ENCODE measurements around the gene ANKRD12.

Gene ANKRD12

DNA sequence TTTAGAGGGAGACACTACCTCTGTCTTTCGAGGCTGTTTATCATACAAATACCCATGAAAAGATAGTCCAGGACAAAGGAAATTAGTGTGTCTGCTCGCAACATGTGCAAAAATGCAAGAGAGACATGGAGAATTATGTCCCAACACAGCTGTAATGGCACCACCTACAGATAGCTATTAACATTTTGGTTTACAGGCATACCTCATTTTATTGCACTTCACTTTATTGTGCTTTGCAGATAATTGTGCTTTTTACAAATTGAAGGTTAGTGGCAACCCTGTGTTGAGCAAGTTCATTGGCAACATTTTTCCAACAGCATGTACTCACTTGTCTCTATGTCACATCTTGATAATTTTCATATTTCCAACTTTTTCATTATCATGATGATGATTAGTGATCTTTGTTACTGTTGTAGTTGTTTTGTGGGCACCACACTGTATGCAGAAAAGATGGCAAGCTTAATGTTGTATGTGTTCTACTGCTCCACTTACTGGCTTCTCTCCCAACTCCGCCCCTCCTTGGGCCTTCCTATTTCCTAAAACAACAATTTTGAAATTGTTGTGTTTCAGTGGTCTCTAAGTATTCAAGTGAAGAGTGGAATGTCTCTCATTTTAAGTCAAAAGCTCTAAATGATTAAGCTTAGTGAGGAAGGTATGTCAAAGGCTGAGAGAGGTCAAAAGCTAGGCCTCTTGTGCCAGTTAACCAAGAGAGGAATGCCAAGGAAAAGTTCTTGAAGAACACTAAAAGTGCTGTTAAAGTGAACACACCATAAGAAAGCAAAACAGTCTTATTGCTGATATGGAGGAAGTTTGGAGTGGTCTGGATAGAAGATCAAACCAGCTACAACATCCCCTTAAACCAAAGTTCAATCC, 52.0 kb downstream of the ANKRD12 start:
- no peak for DNase-seq

DNA sequence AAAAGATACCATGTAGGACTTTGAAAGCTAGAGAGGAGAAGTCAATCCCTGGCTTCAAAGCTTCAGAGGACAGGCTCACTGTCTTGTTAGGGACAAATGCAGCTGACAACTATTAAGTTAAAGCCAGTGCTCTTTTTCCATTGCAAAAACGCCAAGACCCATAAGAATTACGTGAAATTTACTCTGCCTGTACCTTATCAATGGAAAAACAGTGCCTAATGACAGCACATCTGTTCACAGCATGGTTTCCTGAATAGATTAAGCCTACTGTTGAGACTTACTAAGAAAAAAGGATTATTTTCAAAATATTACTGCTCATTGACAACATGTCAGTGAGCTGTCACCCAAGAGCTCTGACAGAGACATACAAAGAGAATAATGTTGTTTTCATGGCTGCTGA, 52.9 kb downstream of the ANKRD12 start:
- no peak for DNase-seq

DNA sequence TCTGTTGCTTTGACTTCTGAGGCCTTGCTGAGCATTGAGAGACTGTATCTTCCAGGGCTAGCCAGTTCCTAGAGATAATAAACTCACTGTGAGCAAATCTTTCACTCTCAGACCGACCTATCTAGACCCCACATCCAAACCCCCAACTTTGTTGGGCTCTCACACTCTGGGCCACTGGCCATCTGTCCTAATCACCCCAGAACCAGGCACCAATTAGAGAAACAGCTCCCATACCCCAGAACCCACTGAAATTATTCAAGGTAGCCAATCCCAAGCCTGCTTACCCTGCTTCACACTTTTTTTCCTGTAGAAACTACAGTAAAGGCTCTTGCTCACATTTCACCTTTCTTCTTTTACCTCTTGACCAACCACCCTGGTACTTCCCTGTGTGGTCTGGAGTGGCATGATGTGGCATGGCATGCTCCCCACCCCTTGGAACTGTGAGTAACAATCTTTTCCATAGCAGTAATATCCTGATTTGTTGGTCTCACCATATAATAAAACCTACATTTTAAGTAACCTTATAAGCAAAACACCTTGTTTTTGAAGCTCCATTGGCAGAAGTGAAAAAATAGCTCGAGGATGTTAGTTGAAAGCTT, 55.2 kb downstream of the ANKRD12 start:
- no peak for DNase-seq

DNA sequence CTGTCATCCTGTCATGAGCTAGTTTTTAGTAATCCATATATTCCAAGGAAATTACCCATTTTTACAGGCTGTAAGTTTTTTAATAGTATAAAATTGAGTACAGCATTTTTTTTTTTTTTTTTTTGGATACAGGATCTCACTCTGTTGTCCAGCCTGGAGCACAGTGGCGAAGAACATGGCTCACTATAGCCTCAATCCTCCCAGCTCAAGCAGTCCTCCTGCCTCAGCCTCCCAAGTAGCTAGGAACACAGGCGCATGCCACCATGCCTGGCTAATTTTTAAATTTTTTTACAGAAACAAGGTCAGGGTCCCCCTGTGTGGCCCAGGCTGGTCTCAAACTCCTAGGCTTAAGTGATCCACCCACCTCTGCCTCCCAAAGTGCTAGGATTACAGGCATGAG, 56.5 kb downstream of the ANKRD12 start:
- no peak for DNase-seq

DNA sequence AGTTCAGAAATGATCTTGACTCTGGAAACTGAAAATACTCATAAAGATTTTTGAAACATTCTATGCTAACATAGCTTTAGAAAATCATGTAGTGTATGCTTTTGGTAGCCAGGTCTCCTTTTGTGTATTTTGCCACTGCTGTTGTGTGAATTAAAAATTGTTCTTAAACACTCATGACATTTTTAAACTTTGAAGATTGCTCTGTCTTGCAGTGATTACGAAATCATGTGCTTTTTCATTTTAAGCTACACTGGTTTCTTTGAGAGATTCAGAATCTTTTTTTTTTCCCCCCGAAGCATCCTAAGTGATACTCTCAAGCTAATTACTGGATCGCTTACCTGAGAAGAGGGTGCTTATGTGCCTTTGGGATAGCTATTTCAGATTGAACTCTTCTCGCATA, 60.0 kb downstream of the ANKRD12 start:
- no peak for DNase-seq

DNA sequence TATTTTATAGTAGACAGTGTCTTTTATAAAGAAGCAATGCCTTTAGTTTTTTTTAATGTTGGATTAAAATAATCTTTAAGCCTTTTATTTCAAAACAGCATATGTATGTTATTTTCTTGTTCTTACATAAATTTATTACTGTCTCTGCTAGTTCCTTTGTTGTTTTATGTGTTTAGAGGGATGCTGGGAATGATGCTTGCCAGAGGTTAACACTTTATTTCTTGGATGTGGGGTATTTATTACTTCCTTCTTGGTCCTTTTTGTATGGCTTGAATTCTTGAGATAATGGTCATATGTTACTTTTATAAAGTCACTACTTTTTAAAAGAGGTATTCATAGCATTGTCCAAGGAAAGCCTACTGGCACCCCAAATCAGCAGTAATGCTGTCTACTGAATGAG, 63.1 kb downstream of the ANKRD12 start:
- no peak for DNase-seq

DNA sequence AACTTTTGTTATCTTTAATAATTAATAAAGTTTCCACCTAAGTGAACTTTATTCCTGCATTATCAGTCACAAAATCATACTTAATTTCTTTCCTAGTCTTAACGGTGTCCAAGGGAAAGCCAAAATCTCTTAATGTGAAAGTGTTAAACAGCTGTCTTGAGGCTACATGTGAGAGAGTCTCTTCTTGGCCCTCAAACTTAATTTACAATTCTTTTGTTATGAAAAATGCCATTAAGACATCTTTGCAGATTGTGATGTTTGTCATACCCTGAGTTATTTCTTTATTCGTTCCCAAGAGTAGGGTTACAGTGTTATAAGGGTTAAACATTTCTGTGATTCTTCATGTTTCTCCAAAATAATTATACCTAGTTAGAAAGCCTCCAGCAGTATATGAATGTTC, 64.6 kb downstream of the ANKRD12 start:
- no peak for DNase-seq

DNA sequence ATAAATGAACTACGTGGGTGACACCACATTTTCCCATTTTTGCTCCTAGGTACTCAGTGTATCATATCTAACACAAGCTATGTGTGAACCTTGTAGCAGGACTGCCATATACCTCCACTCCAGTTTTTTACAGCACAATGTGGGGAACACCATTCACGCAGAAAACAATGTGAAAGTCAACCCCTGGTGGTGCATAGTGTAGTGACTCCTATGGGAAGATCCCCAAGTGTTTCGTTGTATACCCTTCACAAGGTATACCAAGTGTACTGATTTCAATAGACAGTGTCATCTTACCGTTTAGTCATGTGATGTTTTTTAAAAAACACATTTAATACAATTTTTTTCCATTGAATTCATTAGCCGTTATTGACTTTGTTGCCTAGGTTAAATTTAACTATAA, 68.1 kb downstream of the ANKRD12 start:
- no peak for DNase-seq

DNA sequence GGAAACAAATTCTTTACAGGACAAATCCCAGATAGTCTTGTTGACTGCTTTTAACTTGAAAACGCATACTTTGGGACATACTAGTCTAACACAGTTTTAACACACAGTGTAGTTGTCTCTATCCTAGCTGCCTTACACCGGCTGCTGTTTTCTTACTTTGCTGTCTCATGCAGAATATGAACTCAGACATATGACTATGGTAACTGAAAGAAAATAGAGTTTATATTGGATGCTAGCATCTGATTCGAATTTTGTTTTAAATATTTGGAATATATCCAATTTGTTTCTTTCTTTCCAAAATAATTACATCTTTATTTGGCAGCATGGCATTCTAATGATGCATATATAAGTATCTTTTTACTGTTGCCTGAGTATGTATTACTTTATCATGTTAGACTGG, 69.8 kb downstream of the ANKRD12 start:
- DNase-seq, result no peak

DNA sequence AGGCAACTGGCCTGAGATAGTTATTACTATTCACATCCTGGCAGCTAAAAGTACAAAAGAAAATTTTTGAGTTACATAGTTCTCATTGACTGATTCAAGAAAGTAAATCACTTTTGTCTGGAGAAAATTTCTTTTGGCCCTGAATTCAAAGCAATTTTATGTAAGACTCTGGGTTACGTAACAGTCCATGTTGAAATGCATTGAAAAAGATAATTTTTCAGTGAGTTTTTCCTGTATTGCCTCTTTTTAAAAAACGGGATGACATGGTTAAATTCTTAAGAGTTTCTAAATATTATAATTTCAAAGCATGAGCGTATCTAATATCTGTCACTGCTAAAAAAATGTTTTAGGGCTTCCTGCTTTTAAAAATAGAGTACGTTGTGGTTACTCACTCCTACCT, 72.7 kb downstream of the ANKRD12 start:
- DNase-seq, result no peak

DNA sequence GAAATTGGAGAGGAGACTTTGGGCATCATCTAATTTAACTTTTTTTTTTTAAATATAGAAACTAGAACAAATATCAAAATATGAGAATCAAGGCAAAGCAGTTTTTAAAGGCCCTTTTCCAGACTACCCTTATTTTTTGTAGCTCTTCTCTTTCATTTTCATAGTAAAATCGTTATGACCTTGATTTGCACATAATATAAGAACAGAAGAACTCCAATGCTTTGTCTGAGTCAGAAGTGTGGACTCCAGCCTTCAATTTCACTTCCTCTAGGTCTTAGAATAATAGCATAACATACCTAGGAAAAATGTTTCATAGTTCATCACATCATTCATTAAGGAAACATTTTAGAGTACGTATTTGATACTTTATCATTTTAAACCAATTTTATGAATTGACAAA, 74.4 kb downstream of the ANKRD12 start:
- DNase-seq, result no peak

DNA sequence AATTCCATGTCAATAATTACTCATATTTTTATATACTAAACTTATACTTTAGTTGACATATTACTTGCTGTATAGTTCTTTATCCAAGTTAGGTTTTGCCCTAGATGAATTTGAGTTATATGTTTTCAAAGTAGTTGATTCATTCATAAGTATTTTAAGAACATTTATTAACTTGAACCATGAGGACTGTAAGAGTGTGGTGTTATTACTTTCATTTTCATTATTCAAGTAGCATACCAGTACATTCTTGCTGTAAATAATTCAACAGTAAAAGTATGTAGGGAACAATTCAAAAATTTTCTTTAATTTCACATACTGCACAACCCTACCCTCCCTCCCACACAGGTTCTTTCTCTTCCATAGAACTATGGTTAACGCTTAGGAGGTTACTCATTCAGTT, 75.4 kb downstream of the ANKRD12 start:
- DNase-seq, result no peak

DNA sequence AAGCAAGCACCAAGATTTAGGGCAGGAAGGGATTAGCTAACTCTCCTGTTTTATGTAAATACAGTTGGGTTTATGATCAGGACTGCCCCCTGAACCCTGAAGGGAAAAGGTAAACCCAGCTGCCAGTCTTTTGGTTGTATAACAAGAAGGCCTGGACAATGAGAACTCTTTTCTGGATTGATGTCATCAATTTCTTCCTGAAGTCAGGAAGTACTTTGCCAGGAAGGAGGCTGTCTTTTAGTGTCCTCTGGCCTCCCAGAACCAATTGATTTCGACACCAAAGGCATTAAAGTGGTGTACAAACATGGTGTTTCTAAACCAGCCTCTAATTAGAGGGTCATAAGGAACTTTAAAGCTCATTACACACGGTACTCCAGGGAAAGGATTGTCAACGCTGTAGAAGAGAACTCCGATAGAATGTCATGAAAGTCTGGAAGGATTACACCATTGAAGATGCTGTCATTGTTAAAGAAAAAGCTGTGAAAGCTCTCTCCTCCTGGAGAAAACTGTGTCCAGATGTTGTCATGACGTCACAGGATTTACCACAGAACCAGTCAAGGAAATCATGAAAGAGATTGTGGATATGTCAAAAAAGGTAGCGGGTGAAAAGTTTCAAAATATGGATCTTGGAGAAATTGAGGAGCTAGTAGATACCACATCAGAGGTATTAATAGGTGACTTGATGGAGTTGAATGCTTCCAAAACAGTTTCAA, 78.8 kb downstream of the ANKRD12 start:
- no peak for DNase-seq

DNA sequence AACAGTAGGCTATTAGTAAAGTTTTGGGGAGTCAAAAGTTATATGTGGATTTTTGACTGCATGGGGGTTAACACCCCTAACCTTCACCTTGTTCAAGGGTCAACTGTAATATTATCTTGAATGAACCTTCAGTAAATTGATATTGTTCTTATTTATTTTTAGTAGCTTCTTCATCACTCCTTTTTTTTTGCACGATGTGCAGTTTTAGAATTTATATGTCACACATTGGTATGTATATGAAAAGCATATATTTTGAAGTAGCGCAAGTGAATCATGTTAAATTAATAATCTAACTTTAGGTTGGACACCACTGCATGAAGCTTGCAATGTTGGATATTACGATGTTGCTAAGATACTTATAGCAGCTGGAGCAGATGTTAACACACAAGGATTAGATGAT, 79.9 kb downstream of the ANKRD12 start:
- no peak for DNase-seq

DNA sequence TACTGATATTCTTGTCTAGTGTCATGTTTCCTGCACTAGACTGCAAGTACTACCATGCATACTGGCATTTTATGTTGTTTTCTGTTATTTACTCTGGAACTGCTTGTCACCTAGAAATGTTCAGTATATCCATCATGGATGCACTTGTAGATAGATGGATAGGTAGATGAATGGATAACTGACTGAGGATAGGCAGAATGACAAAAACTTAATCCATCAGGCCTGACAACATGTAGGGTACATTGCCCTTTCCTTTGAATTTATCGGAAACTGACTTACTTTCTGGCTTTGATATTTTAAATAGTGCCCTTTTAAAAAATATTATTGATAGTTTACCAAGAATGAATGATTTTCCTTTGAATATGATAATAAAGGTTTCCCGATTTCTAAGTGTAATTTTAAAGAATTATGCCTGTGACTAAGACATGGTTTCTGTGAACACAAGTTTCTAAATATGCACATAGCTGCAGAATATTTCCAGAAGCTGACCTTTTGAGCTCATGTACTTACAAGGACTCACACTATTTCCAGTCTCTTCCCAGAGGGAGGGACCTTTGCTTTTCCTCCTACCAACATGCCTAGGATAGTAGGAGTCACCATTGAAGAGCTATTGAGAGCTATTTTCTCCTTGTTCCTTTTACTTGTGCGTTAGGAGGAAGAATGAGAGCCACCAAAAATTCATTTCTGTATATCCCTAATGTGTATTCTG, 81.3 kb downstream of the ANKRD12 start:
- no peak for DNase-seq

DNA sequence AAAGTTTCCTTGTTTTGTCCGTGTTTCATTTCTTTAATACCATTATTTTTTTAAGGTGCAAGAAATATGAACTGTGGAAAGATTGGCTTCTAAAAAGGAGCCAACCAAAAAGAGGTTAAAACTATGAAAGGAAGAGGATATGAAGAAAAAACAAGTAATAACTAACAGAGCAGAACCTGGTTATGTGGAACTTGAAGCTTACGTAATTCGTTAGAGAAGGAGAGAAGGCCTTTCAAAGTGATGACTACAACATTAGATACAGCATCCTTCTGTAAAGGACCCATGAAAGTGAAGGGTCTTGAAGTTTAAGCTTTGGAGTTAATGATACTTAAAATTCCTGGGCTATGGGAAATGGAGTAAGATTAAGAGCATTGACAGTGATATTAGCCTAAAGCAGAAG, 84.5 kb downstream of the ANKRD12 start:
- no peak for DNase-seq

DNA sequence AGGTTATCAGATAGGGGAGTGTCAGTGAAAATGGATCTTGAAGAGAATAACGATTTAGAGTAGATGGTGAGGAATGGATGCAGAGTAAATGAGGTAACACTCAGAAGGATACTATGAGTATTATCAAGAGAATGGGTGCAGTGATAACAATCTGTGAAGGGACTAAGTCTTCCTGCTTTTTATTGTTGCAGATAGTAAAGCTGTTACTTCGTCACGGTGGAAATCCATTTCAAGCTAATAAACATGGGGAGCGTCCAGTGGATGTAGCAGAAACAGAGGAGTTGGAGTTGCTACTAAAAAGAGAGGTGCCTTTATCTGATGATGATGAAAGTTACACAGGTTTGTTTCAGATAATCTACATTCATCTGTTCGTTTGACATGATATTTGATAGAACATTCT, 85.1 kb downstream of the ANKRD12 start:
- DNase-seq, result no peak

DNA sequence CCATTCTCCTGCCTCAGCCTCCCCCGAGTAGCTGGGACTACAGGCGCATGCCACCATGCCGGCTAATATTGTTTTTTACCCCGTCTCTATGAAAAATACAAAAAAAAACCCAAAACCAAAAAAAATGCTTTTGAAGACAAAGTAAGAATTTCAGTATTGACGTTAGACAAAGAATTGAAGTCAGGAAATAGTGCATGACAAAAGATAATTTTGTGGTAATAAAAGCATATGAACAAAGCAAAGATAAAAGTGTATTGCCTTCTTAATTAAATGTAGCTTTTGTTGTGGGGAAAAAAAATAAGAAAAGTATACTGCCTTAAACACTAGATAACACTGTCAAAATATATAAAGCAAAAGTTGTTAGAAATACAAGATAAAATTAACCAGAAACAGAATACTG, 86.8 kb downstream of the ANKRD12 start:
- DNase-seq, result no peak

DNA sequence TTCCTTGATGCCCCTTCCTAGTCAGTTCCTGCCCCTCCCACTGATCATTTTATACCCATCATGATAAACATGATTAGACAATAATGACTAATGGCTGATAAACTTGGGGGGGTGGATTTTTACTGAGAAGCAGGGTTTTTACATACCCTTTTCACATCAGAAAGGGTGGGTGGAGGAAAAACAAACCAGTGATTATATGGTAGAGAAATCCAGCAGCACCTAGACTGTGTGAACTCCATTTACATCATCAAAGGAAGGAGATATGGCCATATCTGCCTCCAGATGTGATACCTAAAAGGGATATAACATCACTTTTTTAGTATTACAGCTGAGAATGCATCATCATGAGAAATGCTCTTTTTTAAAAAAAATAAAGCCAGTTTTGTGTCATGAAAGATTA, 89.9 kb downstream of the ANKRD12 start:
- no peak for DNase-seq

DNA sequence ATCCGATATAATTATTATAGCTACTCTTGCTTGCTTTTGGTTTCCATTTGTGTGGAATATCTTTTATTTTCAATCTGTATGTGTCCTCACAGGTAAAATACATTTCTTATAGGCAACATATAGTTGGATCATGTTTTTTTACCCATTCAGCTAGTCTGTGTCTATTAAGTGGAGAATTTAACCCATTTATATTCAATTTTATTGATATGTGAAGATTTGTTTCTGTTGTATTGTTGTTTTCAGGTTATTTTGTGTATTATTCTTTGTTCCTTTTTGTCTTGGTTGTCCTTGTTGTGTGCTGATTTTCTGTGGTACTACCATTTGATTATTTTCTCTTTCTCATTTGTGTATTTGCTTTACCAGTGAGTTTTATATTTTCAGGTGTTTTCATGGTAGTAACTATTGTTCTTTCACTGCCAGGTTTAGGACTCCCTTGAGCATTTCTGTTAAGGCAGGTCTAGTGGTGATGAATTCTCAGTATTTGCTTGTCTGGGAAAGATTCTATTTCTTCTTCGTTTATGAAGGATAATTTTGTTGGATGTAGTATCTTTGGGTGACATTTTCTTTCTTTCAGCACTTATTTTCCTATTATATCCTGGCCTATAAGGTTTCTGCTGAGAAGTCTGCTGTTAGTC, 95.4 kb downstream of the ANKRD12 start:
- no peak for DNase-seq

DNA sequence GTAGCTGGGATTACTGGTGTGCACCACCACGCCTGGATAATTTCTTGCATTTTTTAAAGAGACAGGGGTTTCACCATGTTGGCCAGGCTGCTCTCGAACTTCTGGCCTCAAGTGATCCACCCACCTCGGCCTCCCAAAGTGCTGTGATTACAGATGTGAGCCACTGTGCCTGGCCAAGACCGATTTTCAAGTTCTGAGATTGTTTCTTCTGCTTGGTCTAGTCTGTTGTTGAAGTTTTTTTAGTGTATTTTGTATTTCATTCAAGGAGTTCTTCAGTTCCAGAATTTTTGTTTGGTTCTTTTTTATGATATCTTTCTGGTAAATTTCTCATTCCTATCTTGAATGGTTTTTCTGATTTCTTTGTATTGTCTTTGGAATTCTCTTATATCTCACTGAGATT, 96.4 kb downstream of the ANKRD12 start:
- DNase-seq, result no peak

DNA sequence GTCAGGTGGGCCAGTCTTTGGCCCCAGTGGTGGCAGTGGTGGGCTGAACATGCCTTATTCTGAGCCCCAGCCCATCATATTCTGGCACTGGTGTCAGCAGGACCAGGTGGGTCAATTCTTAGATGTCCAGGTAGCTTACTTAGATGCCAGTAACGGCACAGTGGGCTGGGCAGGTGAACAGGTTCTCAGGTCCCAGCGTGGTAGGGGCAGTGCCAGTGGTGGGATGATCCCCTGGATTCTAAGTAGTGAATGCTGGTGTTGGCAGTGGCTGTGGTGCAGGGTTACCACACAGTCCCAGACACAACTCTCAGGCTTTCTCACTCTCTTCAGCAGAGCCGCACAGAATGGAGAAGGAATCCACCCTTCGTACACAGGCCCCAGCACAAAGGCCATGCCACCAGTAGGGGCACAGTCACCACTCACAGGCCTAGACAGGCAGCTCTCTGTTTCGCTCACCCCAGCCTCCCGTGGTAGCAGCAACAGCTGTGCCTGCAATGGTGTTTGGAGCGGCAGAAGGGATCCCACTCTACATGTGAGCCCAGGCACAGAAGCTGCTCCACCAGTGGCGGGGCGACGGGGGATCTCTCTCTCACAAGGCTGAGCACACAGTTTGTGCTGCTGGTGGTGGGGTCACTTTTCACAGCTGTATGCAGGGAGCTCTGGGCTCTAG, 97.3 kb downstream of the ANKRD12 start:
- DNase-seq, result no peak
